Panc1 (cell line): ENCODE data around the gene TSHZ2. TPM values are rescaled to one million over a fixed set of nuclear protein-coding genes. Genes with fewer than 3 reads are reported as not detected.

ENCODE experiments used
- ATAC-seq: fragments of 200-7000 bp; cut with Tn5 transposase; 2 replicates; pipeline ENCODE4 v1.9.1; 2020; ENCODE audit warnings: mild to moderate bottlenecking, moderate library complexity
- BruUV-seq: library from RNA; stranded (reverse); fragments of 400-500 nt; replicated peaks from 2 replicates; lab custom pipeline; 2021; lab: Mats Ljungman, UMichigan
- CTCF ChIA-PET: fragments of 300-600 bp; sonication (Branson Sonifier 250); formaldehyde crosslinking; loops from one replicate; lab custom pipeline; 2022; ENCODE audit warnings: antibody characterized with exemption; lab: Charles Lee
- POLR2A ChIA-PET: fragments of 300-600 bp; sonication (Branson Sonifier 250); formaldehyde crosslinking; loops from one replicate; lab custom pipeline; 2022; ENCODE audit warnings: antibody characterized with exemption; lab: Charles Lee
- DNase-seq: peaks from one replicate; pipeline ENCODE4 v3.0.0-alpha.2; 2010; ENCODE audit warnings: low read depth, low spot score
- H3K27ac ChIP-seq: 2 replicates; pipeline ENCODE4 v1.5.1; 2011; ENCODE audit warnings: mild to moderate bottlenecking, low read length, inconsistent platforms
- H3K27me3 ChIP-seq: fragments of 200-500 bp; sonication (Bioruptor generic); 2 replicates; pipeline ENCODE4 v1.6.0; 2014; ENCODE audit warnings: low read length, inconsistent platforms; ENCODE audit not compliant: control insufficient read depth, insufficient read depth
- H3K36me3 ChIP-seq: fragments of 200-500 bp; sonication (Bioruptor generic); 2 replicates; pipeline ENCODE4 v1.5.1; 2014; ENCODE audit warnings: inconsistent platforms, mild to moderate bottlenecking, low read length, moderate library complexity; ENCODE audit not compliant: control insufficient read depth, insufficient read depth
- H3K4me1 ChIP-seq: 2 replicates; pipeline ENCODE4 v1.5.1; 2011; ENCODE audit warnings: inconsistent platforms, mild to moderate bottlenecking, low read length, moderate library complexity; ENCODE audit not compliant: control insufficient read depth, insufficient read depth
- H3K4me3 ChIP-seq, 2 experiments: 2 replicates each; pipeline ENCODE4 v1.5.1; 2011 to 2012; ENCODE audit warnings: low read depth in 2 of 2, low read length in 2 of 2, mild to moderate bottlenecking in 2 of 2, inconsistent platforms in 1 of 2, moderate library complexity in 1 of 2
- H3K9me3 ChIP-seq: fragments of 200-500 bp; sonication (Bioruptor generic); 2 replicates; pipeline ENCODE4 v1.5.1; 2014; ENCODE audit warnings: low read depth, mild to moderate bottlenecking, inconsistent platforms, low read length, moderate library complexity; ENCODE audit not compliant: control insufficient read depth, insufficient read depth
- CTCF ChIP-seq: fragments of 450-650 bp; IDR thresholded peaks from 2 replicates; pipeline ENCODE4 v1.5.1; 2017; ENCODE audit warnings: mild to moderate bottlenecking
- POLR2AphosphoS5 ChIP-seq: IDR thresholded peaks from 2 replicates; pipeline ENCODE4 v1.6.1; 2012; ENCODE audit warnings: mild to moderate bottlenecking, low read depth, low read length, moderate library complexity
- REST ChIP-seq, 2 experiments: IDR thresholded peaks; 2 replicates each; pipeline ENCODE4 v1.6.1; 2011 to 2012; ENCODE audit warnings: low read depth in 2 of 2, control low read depth in 1 of 2, low read length in 1 of 2, mild to moderate bottlenecking in 1 of 2, moderate library complexity in 1 of 2; ENCODE audit not compliant: insufficient read depth in 1 of 2
- SIN3A ChIP-seq: IDR thresholded peaks from 2 replicates; pipeline ENCODE4 v1.6.1; 2012; ENCODE audit warnings: low read depth, mild to moderate bottlenecking, low read length, moderate library complexity, borderline replicate concordance; ENCODE audit not compliant: insufficient read depth
- TCF7L2 ChIP-seq: IDR thresholded peaks from 2 replicates; pipeline ENCODE4 v1.6.1; 2011; ENCODE audit warnings: mild to moderate bottlenecking, low read depth, low read length, inconsistent platforms
- in situ Hi-C: cut with HindIII; loops from 2 replicates; pipeline ENCODE4 v1.10.0; 2016; ENCODE audit warnings: low sequenced_read_pairs, low pct_unique_long_range_greater_than_20kb
- intact Hi-C: fragments of 100-400 bp; cut with micrococcal nuclease; formaldehyde crosslinking; loops from one replicate; pipeline ENCODE4 v1.10.0; 2022; ENCODE audit not compliant: unreplicated experiment
- total RNA-seq: library from RNA; stranded (reverse); gene quantifications from one replicate; pipeline ENCODE4 v1.2.1, GENCODE V29; 2021; ENCODE audit not compliant: unreplicated experiment

Gene TSHZ2
- total RNA-seq, 1 experiment from 2014 or later = 0.36 TPM

GRCh38 chr20:53032046-53032445 is 59.9 kb downstream of the TSHZ2 start:
- H3K9me3 ChIP-seq = no peaks in the 10 kb centered on the region
- in situ Hi-C loops (no loop called here), intact Hi-C loops (no loop called here)
- H3K4me1 ChIP-seq = no peaks in the 10 kb centered on the region
- no peak for ATAC-seq
- POLR2A ChIA-PET = no interaction called here
- H3K4me3 ChIP-seq = no peak overlapping the region
- peaks cover 4% of the 10 kb centered on the region for H3K27me3 ChIP-seq
- DNase-seq = no peak
- H3K27ac ChIP-seq = no peak overlapping the region
- no peaks in the 10 kb centered on the region for H3K36me3 ChIP-seq
- CTCF ChIA-PET = no interaction called here
- TF ChIP-seq TCF7L2 (no peak), SIN3A (no peak), POLR2AphosphoS5 (no peak), REST (IDR thresholded peaks at IDR 0.05; ENCODE audit: insufficient read depth in 1 of 2, low read depth in 2 of 2, low read length in 1 of 2) (no peak), CTCF (no peak)
- no TSS peak for BruUV-seq

GRCh38 chr20:53032478-53032932 is 60.3 kb downstream of the TSHZ2 start:
- ChIA-PET CTCF (no interaction called here), POLR2A (no interaction called here)
- no peaks in the 10 kb centered on the region for H3K36me3 ChIP-seq
- H3K4me1 ChIP-seq = no peaks in the 10 kb centered on the region
- in situ Hi-C loops = no loop called here
- TF ChIP-seq CTCF (no peak), REST (IDR thresholded peaks at IDR 0.05; ENCODE audit: insufficient read depth in 1 of 2, low read depth in 2 of 2, low read length in 1 of 2) (no peak), POLR2AphosphoS5 (no peak), SIN3A (no peak), TCF7L2 (no peak)
- DNase-seq (no peak), ATAC-seq (no peak)
- H3K4me3 ChIP-seq = no peak overlapping the region
- BruUV-seq = no TSS peak
- intact Hi-C loops = no loop called here
- no peak overlapping the region for H3K27ac ChIP-seq
- H3K27me3 ChIP-seq = peaks cover 4% of the 10 kb centered on the region
- H3K9me3 ChIP-seq = no peaks in the 10 kb centered on the region
